ENCODE data around the gene PIK3R3. TPM values are rescaled to one million over a fixed set of nuclear protein-coding genes. Genes with fewer than 3 reads are reported as not detected.

The PIK3R3 gene
- polyA plus RNA-seq, 1 donor (not counting 4 experiments of a cell fraction or from before 2014, with no cell fraction given): 11.9 TPM

GRCh38 chr1:46062651-46063319 lies 69.6 kb downstream of the PIK3R3 start:
- Histone ChIP-seq H3K4me1 (ENCODE audit: control insufficient read depth, extremely low read depth, insufficient read depth, low read length) (peaks cover 4% of the 10 kb centered on the region), H3K36me3 (ENCODE audit: control insufficient read depth in 2 of 2, extremely low read depth in 1 of 2, insufficient read depth in 2 of 2, low read length in 2 of 2) (peaks cover 0 to 3% of the 10 kb centered on the region in 2 experiments), H3K9me1 (ENCODE audit: control insufficient read depth, extremely low read depth, insufficient read depth, low read length) (no peaks in the 10 kb centered on the region), H3K9ac (ENCODE audit: control insufficient read depth, extremely low read depth, insufficient read depth, low read length) (no peak overlapping the region), H3K9me3 (ENCODE audit: control insufficient read depth, low read depth, low read length) (no peaks in the 10 kb centered on the region), H3K27ac (ENCODE audit: control insufficient read depth, insufficient read depth, low read length) (no peak overlapping the region), H2AFZ (ENCODE audit: control insufficient read depth, low read length) (no peak overlapping the region), H4K20me1 (ENCODE audit: control insufficient read depth, extremely low read depth, insufficient read depth, low read length) (no peaks in the 10 kb centered on the region), H3K4me2 (ENCODE audit: control insufficient read depth, extremely low read depth, insufficient read depth, low read depth, low read length) (no peak overlapping the region), H3K79me2 (ENCODE audit: control insufficient read depth, insufficient read depth, low read length) (no peaks in the 10 kb centered on the region), H3K27me3 (ENCODE audit: control insufficient read depth, extremely low read depth, insufficient read depth, low read length) (no peaks in the 10 kb centered on the region), H3K4me3 (ENCODE audit: control insufficient read depth in 2 of 3, extremely low read depth in 1 of 3, insufficient read depth in 2 of 3, low read depth in 1 of 3, low read length in 3 of 3) (no peak overlapping the region)
- dilution Hi-C loops (cut with MboI; ENCODE audit: extremely low pct_ligation_motif_present, low sequenced_read_pairs): no loop called here
- no peak for FAIRE-seq
- DNase-seq (ENCODE audit: low read depth, low spot score): no peak
- TF ChIP-seq EZH2 (IDR thresholded peaks at IDR 0.05; ENCODE audit: low read length) (no peak), CTCF (optimal IDR thresholded peaks at IDR 0.05 in 1 of 3, IDR thresholded peaks at IDR 0.05 in 1 of 3, conservative IDR thresholded peaks at IDR 0.05 in 1 of 3; ENCODE audit: extremely low read depth in 1 of 3, insufficient read depth in 2 of 3, low read length in 3 of 3) (no peak)

GRCh38 chr1:46061146-46061545 lies 71.3 kb downstream of the PIK3R3 start:
- no peaks in the 10 kb centered on the region for H4K20me1 ChIP-seq (ENCODE audit: control insufficient read depth, extremely low read depth, insufficient read depth, low read length)
- H3K27me3 ChIP-seq (ENCODE audit: control insufficient read depth, extremely low read depth, insufficient read depth, low read length): no peaks in the 10 kb centered on the region
- peaks cover 0 to 3% of the 10 kb centered on the region in 2 experiments for H3K36me3 ChIP-seq (ENCODE audit: control insufficient read depth in 2 of 2, extremely low read depth in 1 of 2, insufficient read depth in 2 of 2, low read length in 2 of 2)
- no peak overlapping the region for H3K27ac ChIP-seq (ENCODE audit: control insufficient read depth, insufficient read depth, low read length)
- no peak overlapping the region for H3K9ac ChIP-seq (ENCODE audit: control insufficient read depth, extremely low read depth, insufficient read depth, low read length)
- H3K4me3 ChIP-seq (ENCODE audit: control insufficient read depth in 2 of 3, extremely low read depth in 1 of 3, insufficient read depth in 2 of 3, low read depth in 1 of 3, low read length in 3 of 3): no peak overlapping the region
- TF ChIP-seq CTCF (optimal IDR thresholded peaks at IDR 0.05 in 1 of 3, IDR thresholded peaks at IDR 0.05 in 1 of 3, conservative IDR thresholded peaks at IDR 0.05 in 1 of 3; ENCODE audit: extremely low read depth in 1 of 3, insufficient read depth in 2 of 3, low read length in 3 of 3) (no peak), EZH2 (IDR thresholded peaks at IDR 0.05; ENCODE audit: low read length) (no peak)
- DNase-seq (ENCODE audit: low read depth, low spot score) (no peak), FAIRE-seq (no peak)
- no peak overlapping the region for H2AFZ ChIP-seq (ENCODE audit: control insufficient read depth, low read length)
- no peaks in the 10 kb centered on the region for H3K79me2 ChIP-seq (ENCODE audit: control insufficient read depth, insufficient read depth, low read length)
- no peak overlapping the region for H3K4me2 ChIP-seq (ENCODE audit: control insufficient read depth, extremely low read depth, insufficient read depth, low read depth, low read length)
- H3K9me1 ChIP-seq (ENCODE audit: control insufficient read depth, extremely low read depth, insufficient read depth, low read length): no peaks in the 10 kb centered on the region
- dilution Hi-C loops (cut with MboI; ENCODE audit: extremely low pct_ligation_motif_present, low sequenced_read_pairs): no loop called here
- H3K9me3 ChIP-seq (ENCODE audit: control insufficient read depth, low read depth, low read length): no peaks in the 10 kb centered on the region
- peaks cover 4% of the 10 kb centered on the region for H3K4me1 ChIP-seq (ENCODE audit: control insufficient read depth, extremely low read depth, insufficient read depth, low read length)

All from keratinocyte (primary cell).